Right ventricle myocardium inferior (tissue), 1 donor: ENCODE data around the gene IFNL4. TPM values are rescaled to one million over a fixed set of nuclear protein-coding genes. Genes with fewer than 3 reads are reported as not detected.
A peak's percentile ranks its signal among the peaks of the same experiment; 100 is the strongest.
"Not testable (repeated sequence)": the region's sequence is repeated elsewhere in the genome, so short reads cannot be mapped to it uniquely, and the experiment has no call there.

Experiments used
- ATAC-seq: fragments of 200-7000 bp; cut with Tn5 transposase; one replicate; pipeline ENCODE4 v1.9.1; 2020; ENCODE audit warnings: mild to moderate bottlenecking, moderate library complexity
- DNase-seq: peaks from one replicate; pipeline ENCODE4 v3.0.0; 2021; ENCODE audit errors: missing footprints
- intact Hi-C: fragments of 100-400 bp; cut with DNase I; formaldehyde crosslinking; loops from one replicate; pipeline ENCODE4 v1.11.0; 2022
- total RNA-seq: library from RNA; stranded (reverse); fragmentation: NEBNext Ultra II Directional; extraction: Animal tissue kit (Norgen Biotek cat#: 25700); gene quantifications from one replicate; pipeline ENCODE4 v1.2.1, GENCODE V29; 2021
- donor health status: DM: no; HTN: yes; CAD: no; lungs with severe emphysema.

The IFNL4 gene
- total RNA-seq, 1 donor from 2014 or later: not detected

DNA sequence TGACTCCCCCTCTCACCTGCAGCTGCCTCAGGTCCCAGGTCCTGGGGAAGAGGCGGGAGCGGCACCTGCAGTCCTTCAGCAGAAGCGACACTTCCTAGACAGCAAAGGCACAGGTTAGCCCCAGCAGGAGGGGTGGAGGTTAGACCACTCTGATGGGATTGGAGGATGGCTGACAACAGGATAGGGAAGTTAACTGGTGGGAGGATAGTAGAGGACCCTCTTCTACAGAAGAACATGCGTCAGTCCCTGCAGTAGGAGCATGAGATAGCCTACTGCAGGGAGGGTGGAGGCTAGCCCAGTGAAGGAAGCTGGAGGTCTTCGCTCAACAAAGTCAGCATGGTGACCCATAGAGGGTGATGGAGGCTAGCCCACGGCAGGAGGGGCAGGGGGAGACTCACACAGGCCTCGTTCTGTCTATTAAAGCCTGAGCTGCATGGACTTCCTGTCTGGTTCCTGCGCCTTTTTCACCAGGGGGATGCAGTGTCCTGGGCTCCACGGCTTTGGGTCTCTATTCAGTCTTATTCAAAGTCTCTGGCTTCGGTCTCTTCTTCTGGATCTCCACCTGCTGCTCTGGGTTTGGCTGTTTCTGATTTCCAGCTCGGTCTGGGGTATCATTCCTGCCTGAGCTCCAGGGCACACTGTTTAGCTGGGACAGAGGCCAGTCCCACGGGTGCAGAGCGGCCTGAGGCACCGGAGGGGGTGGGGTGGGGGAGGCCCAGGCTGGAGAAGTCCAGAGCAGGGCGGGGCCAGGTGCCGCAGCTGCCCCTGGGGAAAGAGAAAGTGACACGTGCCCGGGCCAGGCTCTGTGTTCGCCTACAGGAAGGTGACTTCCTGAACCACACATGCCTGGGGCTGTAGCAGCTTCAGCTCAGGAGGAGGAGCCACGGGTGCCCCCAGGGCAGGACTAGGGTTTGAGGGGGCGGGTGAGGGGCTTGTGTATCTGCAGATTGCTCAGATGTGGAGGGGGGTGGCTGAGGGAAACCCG lies 11.2 kb downstream of the IFNL4 start:
- no peak for ATAC-seq
- DNase-seq: no peak
- intact Hi-C loops: no loop called here

DNA sequence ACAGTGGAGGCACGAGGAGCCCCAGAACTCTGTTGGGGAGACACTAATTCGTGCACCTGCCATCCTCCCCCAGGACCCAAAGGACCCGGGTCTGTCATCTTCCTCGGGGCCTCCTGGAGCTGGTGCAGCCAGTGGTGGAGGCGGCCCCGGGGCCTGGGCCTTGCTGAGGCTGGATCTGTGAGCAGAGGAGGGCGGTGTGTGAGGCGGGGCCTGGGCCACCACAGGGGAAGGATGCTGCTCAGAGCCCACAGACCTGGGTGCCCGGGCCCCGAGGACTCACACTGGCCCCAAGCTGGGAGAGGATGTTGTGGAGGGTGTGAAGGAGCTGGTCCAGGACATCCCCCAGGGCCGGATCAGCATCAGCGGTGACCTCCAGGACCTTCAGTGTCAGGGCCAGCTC lies 12.1 kb downstream of the IFNL4 start:
- DNase-seq: no peak
- no peak for ATAC-seq
- intact Hi-C loops: no loop called here

DNA sequence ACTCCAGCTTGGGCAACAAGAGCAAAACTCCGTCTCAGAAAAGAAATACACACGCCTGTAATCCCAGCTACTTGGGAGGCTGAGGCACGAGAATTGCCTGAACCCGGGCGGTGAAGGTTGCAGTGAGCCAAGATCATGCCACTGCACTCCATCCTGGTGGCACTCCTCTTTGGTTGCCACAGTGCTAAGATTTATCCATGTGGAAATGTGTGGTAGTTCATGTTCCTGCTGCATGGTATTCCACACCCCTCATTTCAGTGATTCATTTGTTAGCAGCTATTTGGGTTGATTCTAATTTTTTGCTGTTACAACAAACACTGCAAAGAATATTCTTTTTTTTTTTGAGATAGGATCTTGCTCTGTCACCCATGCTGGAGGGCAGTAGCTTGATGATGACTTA lies 15.9 kb downstream of the IFNL4 start:
- DNase-seq (no peak), ATAC-seq (no peak)
- intact Hi-C loops: no loop called here

DNA sequence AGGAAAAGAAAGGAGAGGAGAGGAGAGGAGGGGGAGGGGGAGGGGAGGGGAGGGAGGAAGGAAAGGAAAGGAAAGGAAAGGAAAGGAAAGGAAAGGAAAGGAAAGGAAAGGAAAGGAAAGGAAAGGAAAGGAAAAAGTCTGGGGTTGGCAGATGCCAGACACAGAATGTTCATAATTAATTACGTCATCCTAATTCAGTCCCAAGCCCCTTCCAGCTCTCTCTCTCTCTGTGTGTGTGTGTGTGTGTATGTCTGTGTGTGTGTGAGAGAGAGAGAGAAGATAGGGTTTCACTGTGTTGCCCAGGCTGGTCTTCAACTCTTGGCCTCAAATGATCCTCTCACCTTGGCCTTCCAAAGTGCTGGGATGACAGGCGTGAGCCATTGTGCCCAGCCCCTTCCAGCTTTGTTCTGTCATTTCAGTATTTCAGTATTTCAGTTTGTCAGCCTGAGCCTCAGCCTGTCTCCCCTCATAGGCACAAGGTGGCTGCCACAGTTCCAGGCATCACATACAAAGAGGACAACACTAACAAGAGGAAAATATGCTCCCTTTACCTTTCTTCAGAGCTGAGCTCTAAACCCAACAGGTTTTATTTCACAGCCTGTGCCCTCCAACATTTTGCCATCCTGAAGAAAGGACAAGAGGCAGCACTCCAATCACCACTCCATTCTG lies 18.4 kb downstream of the IFNL4 start:
- ATAC-seq: no peak
- intact Hi-C loops: no loop called here
- DNase-seq: no peak

DNA sequence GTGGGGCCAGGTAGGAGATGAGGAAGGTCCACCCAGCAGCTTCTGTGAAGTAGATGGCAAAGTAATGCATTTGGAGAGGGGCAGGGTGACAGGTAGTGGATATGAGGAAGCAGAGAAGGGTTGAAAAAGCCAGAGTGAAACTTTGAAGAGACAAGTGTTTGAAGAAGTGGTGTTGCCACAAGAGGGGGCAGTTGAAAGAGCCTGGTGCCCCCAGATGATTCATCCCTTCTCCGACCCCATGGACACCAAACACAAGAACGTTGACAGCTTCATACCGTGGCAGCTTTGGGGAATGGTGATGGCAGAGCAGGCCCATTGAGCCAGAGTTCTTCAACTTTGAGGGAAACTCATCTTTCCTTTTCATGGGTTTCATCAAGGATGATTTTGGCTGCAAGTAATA lies 23.7 kb downstream of the IFNL4 start:
- ATAC-seq: no peak
- DNase-seq: no peak
- intact Hi-C loops: no loop called here

DNA sequence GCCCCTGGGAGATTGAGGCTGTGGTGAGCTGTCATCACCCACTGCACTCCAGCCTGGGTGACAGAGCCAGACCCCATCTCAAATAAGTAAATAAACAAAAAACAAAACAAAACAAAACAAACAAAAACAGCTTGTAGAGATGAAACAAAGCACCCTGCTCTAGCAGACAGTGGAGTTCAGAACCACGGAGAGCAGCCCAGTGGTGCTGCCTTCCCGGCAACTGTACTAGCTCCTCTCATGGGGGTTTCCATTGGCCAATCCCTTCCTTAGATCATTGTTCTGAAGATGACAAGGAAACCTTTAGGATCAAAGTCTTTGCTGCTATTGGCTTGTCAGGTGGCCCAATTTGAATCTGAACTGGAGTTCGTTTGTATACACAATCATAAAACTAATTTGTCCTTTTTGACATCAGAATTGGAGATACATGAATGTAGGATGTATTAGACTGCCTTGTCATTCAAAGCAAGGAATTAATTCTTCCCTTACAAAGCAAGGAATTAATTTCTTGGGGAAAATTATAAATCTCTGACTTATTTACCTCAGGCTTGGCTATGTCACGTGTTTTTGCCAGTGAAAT lies 24.9 kb downstream of the IFNL4 start:
- no peak for DNase-seq
- intact Hi-C loops: no loop called here
- no peak for ATAC-seq

DNA sequence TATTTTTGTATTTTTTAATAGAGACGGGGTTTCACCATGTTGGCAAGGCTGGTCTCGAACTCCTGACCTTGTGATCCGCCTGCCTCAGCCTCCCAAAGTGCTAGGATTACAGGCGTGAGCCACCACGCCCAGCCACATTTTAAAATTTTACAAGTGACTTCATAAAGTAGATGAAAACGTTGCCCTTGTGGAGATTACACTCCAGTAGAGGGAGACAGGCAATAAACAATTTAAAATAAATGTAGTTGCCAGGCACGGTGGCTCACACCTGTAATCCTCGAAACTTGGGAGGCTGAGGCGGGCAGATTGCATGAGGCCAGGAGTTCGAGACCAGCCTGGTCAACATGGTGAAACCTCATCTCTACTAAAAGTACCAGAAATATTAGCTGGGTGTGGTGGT lies 29.5 kb downstream of the IFNL4 start:
- DNase-seq, intact Hi-C loops: not testable (repeated sequence)

DNA sequence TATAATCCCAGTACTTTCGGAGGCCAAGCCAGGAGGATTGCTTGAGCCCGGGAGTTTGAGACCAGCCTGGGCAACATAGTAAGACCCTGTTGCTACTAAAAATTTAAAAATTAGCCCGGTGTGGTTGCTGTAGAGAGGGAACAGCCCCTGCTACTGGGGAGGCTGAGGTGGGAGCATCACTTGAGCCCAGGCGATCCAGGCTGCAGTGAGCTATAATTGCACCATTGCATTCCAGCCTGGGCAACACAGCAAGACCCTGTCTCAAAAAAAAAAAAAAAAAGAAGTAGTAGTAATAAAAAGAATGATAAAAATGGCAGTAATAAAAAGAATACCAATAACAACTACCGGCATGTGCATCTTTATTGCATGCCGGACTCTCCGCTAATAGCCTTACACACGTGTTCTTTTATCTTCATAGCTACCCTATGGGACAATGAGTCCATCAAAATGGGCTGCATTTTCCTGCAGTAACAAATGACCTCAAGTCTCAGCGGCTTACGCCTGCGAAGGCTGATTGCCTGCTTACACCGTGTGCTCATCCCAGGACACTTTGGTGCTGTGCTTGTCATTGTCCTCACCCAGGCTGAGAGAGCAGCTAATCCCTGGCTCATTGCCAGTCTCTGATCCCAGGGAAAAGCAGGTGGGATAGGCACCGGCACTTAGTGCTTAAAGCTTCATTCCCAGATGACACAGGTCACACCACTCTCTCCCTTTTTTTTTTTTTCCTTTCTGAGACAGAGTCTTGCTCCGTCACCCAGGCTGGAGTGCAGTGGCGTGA lies 30.2 kb downstream of the IFNL4 start:
- ATAC-seq: no peak
- intact Hi-C loops: no loop called here
- no peak for DNase-seq

More for the DNA sequence above, 29.5 kb downstream of the IFNL4 start:
- ATAC-seq: not testable (repeated sequence)

DNA sequence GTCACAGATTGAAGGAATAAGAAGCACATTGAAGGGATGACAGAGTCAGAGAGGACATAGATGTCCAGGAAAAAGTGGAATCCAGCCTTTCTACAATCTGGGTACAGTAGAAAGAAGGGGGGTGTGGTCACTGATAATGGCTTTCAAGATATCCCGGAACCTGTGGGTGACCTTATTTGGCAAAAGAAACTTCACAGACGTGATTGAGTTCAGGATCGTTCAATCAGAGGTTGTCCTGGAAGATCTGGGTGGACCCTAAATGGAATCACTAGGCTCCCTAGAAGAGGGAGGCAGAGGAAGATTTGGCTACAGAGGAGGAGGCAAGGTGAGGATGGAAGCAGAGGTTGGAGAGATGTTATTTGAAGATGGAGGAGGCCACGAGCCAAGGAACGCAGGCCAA lies 31.6 kb downstream of the IFNL4 start:
- intact Hi-C loops: no loop called here
- ATAC-seq: no peak
- DNase-seq: no peak

DNA sequence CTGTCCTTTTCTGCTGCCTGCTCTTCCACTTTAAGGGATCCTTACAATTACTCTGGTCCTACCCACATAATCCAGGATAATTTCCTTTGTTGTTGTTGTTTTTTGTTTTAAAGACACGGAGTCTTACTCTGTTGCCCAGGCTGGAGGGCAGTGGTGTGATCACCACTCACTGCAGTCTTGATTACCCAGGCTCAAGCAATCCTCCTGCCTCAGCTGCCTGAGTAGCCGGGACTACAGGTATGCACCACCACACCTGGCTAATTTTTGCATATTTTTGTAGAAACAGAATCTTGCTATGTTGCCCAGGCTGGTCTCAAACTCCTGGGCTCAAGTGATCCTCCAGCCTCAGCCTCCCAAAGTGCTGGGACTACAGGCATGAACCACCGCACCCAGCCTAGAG lies 33.3 kb downstream of the IFNL4 start:
- intact Hi-C loops, DNase-seq, ATAC-seq: not testable (repeated sequence)

DNA sequence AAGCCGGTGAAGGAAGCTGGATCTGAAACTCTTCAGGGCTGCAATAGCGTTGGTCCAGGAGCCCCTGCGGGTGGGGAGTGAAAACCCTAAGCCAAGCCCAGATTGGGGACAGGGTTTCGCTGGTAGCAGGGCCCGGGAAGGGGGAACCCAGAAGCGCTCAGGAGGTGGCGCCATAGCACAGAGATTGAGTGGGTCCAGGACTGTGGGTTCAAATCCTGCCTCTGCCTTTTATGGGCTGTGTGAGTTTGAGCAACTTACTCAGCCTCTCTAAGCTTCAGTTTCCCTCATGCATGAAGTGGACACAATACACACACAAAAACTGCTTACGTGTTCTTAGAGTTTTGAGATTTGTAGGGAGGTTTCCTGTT lies 36.3 kb downstream of the IFNL4 start:
- peak; percentile 71 for DNase-seq
- ATAC-seq: no peak
- intact Hi-C loops: no loop called here

DNA sequence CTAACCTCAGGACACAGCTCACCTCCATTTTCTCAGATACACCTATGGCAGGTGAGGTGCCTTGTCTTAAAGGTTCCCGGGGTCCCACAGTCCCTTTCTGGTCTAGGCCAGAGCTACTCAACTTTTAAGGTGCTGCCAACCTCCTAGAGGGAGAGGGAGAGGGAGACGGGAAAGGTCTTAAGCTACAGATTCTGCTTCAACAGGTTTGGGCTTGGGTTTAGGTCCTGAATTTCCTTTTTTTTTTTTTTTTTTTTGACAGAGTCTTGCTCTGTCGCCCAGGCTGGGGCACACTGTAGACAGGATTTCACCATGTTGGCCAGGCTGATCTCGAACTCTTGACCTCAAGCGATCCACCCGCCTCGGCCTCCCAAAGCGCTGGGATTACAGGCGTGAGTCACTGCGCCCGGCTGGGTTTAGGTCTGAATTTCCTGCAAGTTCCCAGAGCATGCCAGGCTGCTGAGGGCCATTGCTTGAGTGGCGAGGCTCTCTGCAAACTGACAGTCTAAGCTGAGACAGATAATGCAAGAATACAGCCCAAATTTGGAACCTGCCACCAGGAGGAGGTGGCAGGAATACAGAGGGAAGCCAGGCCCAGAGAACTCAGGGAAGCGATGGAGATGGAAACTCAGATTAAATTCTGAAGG lies 36.8 kb downstream of the IFNL4 start:
- DNase-seq (no peak), ATAC-seq (no peak)
- intact Hi-C loops: no loop called here

DNA sequence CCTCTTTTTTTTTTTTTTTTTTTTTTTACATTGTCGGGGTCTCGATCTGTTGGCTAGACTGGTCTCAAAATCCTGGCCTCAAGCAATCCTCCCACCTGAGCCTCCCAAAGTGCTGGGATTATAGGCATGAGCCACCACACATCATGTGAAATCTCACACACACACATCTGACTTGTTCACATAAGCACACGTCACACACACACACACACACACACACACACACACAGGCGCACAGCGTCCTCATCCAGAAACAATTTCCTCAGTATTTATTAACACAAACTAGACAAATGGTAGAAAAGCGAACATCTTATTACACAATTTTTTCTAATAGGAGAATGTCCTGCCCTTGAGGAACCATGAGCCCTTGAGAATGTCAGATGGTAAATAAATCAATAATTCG lies 39.5 kb downstream of the IFNL4 start:
- intact Hi-C loops: no loop called here
- ATAC-seq: no peak
- no peak for DNase-seq

DNA sequence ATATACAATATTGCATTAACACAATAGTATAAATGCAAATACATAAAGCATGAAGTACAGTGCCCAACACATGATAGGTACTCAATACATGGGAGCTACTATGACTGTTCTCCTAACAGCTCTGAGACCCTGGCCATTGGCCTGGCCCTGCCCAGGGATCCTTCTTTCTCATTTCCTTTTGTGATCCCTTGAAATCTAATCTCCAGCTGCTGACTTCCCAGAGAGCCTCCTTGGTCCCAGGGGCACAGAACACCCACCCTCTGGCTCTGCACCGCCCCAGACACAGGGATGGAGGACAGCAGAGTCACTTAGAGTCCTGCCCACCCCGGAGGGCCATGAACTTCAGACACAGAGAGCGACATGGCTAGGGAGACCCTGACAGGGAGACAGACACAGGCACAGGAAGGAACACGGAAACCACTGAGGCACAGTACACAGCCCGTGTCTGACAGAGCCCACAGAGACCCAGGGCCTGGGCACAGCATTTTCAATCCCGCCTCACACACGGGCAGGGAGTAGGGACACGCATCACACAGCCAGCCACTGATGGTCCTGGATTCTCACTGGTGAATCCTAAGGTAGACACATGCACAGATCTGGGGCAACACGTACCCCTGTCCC lies 40.4 kb downstream of the IFNL4 start:
- ATAC-seq: no peak
- DNase-seq: no peak
- intact Hi-C loops: no loop called here

DNA sequence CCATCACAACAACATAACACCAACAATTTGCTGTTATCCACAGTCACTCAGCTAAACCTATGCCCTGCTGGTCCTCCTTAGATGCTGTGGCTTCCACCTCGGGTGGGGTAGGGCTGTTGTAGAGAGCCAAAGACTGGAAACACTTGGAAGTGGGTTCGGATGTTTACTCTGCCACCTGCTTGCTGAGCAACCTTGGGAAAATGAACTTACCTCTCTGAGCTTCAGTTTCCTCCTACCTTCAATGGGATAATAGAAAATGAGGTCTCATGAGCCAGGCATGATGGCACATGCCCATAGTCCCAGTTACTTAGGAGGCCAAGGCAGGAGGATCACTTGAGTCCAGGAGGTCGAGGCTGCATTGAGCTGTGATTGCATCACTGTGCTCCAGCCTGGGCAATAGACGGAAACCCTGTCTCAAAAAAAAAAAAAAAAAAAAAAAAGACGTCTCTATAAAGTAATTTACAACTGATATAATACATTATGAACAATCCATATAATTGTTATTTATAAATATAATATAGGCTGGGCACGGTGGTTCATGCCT lies 41.3 kb downstream of the IFNL4 start:
- ATAC-seq: no peak
- DNase-seq: no peak
- intact Hi-C loops: no loop called here

DNA sequence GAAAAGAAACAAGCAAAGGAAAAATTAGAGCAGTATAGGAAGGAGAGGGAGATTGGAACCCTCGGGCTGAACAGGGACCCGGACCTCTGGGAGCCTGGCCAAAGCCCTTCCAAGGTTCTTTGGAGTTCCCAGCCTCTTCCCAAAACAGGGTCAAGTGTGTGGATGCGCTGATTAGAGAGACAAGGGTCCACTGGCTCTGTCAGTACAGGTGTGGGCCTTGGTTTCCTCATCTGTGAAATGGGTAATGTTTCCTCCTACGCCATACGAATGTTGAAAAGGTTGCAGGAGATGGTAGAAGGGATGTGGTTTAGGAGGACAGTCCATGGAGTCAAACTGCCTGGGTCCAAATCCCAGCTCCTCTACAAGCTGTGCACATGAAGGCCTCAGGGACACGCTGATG lies 42.5 kb downstream of the IFNL4 start:
- no peak for ATAC-seq
- intact Hi-C loops: no loop called here
- no peak for DNase-seq

DNA sequence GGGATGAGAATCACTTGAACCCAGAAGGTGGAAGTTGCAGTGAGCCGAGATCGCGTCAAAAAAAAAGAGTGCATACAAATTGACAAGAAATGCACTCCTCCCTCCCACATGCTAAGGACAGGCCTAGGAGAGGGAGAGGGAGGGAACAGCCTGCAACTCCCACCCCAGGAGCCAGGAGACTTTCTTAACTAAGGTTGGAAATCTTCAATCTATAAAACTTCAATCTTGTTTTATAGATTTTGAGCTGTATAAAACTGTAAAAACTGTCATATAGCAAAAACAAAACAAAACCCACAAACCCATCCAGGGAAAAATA lies 43.2 kb downstream of the IFNL4 start:
- intact Hi-C loops: no loop called here
- ATAC-seq (no peak), DNase-seq (no peak)
